ENCODE measurements around the gene TFE3.

Gene TFE3

GRCh38 chrX:49070988-49071387 lies 27.8 kb upstream of the TFE3 start:
- Histone ChIP-seq H4K20me1 (ENCODE audit: insufficient read depth, low read length) (no peaks in the 10 kb centered on the region), H3K79me2 (ENCODE audit: low read length) (no peaks in the 10 kb centered on the region), H3K4me1 (ENCODE audit: low read length) (no peaks in the 10 kb centered on the region), H3K9me3 (replicated peaks; ENCODE audit: insufficient read depth, low read length) (no peaks in the 10 kb centered on the region), H2AFZ (ENCODE audit: low read length) (no peak overlapping the region), H3K4me2 (ENCODE audit: low read depth, low read length) (no peak overlapping the region), H3K27me3 (replicated peaks; ENCODE audit: insufficient read depth, low read length) (no peaks in the 10 kb centered on the region), H3F3A (ENCODE audit: insufficient read depth, low read length) (no peaks in the 10 kb centered on the region), H3K9ac (ENCODE audit: low read length) (no peak overlapping the region), H3K9me2 (replicated peaks; ENCODE audit: insufficient read depth, low read length) (no peaks in the 10 kb centered on the region), H3K36me3 (replicated peaks; ENCODE audit: insufficient read depth, low read length) (no peaks in the 10 kb centered on the region), H3K4me3 (ENCODE audit: low read length) (no peak overlapping the region), H3K27ac (ENCODE audit: low read length) (no peak overlapping the region)
- TF ChIP-seq EZH2 (optimal IDR thresholded peaks at IDR 0.05; ENCODE audit: low read depth, low read length) (no peak), CTCF (IDR thresholded peaks at IDR 0.05; ENCODE audit: low read length) (no peak), EZH2phosphoT487 (IDR thresholded peaks at IDR 0.05; ENCODE audit: low read length) (no peak)
- no peak for DNase-seq

DNA sequence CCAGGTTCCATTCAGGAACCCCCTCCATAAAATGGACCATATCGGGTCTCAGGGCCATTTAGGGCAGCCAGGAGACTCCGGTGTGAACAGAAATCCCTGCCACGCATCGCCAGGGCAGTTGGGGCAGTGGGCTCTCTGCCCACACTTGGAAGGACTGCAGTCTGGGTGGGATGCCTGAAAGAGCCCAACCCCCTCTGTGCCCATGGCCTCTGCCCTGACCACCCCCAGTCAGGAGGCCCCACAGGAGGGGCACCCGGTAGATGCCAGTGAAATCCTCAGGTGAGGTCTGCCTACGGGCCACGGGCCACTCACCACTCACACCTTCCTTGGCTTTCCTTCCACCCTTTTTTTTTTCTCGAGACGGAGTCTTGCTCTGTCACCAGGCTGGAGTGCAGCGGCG lies 25.9 kb upstream of the TFE3 start:
- Histone ChIP-seq H3K79me2 (ENCODE audit: low read length) (no peaks in the 10 kb centered on the region), H3K4me2 (ENCODE audit: low read depth, low read length) (no peak overlapping the region), H3K4me3 (ENCODE audit: low read length) (no peak overlapping the region), H3K9ac (ENCODE audit: low read length) (no peak overlapping the region), H3F3A (ENCODE audit: insufficient read depth, low read length) (no peaks in the 10 kb centered on the region), H3K9me3 (replicated peaks; ENCODE audit: insufficient read depth, low read length) (no peaks in the 10 kb centered on the region), H3K4me1 (ENCODE audit: low read length) (no peaks in the 10 kb centered on the region), H3K27ac (ENCODE audit: low read length) (no peak overlapping the region), H4K20me1 (ENCODE audit: insufficient read depth, low read length) (no peaks in the 10 kb centered on the region), H2AFZ (ENCODE audit: low read length) (no peak overlapping the region), H3K9me2 (replicated peaks; ENCODE audit: insufficient read depth, low read length) (no peaks in the 10 kb centered on the region), H3K36me3 (replicated peaks; ENCODE audit: insufficient read depth, low read length) (no peaks in the 10 kb centered on the region), H3K27me3 (replicated peaks; ENCODE audit: insufficient read depth, low read length) (no peaks in the 10 kb centered on the region)
- no peak for DNase-seq
- TF ChIP-seq EZH2 (optimal IDR thresholded peaks at IDR 0.05; ENCODE audit: low read depth, low read length) (no peak), CTCF (IDR thresholded peaks at IDR 0.05; ENCODE audit: low read length) (no peak), EZH2phosphoT487 (IDR thresholded peaks at IDR 0.05; ENCODE audit: low read length) (no peak)

- no peak overlapping the region for H2AFZ ChIP-seq (ENCODE audit: low read length)
- H3F3A ChIP-seq (ENCODE audit: insufficient read depth, low read length), result no peaks in the 10 kb centered on the region
- DNase-seq, result no peak
- H3K4me3 ChIP-seq (ENCODE audit: low read length), result no peak overlapping the region
- no peak overlapping the region for H3K4me2 ChIP-seq (ENCODE audit: low read depth, low read length)
- H3K9me3 ChIP-seq (replicated peaks; ENCODE audit: insufficient read depth, low read length), result no peaks in the 10 kb centered on the region
- no peak for TF ChIP-seq EZH2 (optimal IDR thresholded peaks at IDR 0.05; ENCODE audit: low read depth, low read length)
- TF ChIP-seq CTCF (IDR thresholded peaks at IDR 0.05; ENCODE audit: low read length), result no peak
- TF ChIP-seq EZH2phosphoT487 (IDR thresholded peaks at IDR 0.05; ENCODE audit: low read length), result no peak
- no peaks in the 10 kb centered on the region for H3K4me1 ChIP-seq (ENCODE audit: low read length)
- no peaks in the 10 kb centered on the region for H4K20me1 ChIP-seq (ENCODE audit: insufficient read depth, low read length)
- no peak overlapping the region for H3K9ac ChIP-seq (ENCODE audit: low read length)
- H3K79me2 ChIP-seq (ENCODE audit: low read length), result no peaks in the 10 kb centered on the region
- no peaks in the 10 kb centered on the region for H3K36me3 ChIP-seq (replicated peaks; ENCODE audit: insufficient read depth, low read length)
- no peak overlapping the region for H3K27ac ChIP-seq (ENCODE audit: low read length)
- H3K9me2 ChIP-seq (replicated peaks; ENCODE audit: insufficient read depth, low read length), result no peaks in the 10 kb centered on the region
- no peaks in the 10 kb centered on the region for H3K27me3 ChIP-seq (replicated peaks; ENCODE audit: insufficient read depth, low read length)
These were observed 24.3 kb upstream of the TFE3 start for GRCh38 chrX:49067285-49068120.
